Globus pallidus (tissue), 1 donor: ENCODE results near the gene WFDC1.

Experiments
- DNase-seq: peaks from one replicate; pipeline ENCODE4 v3.0.0-alpha.2; 2015; ENCODE audit warnings: low spot score

WFDC1 gene, protein sequence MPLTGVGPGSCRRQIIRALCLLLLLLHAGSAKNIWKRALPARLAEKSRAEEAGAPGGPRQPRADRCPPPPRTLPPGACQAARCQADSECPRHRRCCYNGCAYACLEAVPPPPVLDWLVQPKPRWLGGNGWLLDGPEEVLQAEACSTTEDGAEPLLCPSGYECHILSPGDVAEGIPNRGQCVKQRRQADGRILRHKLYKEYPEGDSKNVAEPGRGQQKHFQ

DNA sequence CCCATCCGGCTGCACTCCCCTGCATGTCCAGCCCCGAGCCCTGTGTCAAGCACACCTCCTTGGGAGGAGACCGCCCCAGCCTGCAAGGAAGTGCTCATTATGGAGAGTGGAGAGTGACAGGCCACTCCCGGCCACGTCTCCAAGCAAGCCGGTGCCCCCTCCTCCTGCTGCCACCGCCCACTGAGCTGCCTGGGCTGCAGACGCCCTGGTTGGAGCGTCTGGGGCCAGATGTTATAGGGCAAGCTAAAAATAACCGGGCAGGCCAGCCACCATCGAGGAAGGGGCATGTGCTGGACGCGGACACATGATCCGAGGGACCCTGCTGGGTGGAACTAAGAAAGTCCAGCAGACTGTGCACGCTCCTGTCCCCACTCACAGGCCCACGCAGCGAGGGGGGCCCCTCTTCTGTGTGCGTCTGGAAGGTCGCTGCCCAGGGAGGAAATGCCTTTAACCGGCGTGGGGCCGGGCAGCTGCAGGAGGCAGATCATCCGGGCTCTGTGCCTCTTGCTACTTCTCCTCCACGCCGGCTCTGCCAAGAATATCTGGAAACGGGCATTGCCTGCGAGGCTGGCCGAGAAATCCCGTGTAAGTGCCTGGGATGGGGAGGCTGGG, at the start of gene WFDC1:
TSS of gene WFDC1 (plus strand) at position 348 of the 612 bp plus-strand sequence. CDS start at position 442, 94 bp downstream.
- peak; percentile 29 for DNase-seq

DNA sequence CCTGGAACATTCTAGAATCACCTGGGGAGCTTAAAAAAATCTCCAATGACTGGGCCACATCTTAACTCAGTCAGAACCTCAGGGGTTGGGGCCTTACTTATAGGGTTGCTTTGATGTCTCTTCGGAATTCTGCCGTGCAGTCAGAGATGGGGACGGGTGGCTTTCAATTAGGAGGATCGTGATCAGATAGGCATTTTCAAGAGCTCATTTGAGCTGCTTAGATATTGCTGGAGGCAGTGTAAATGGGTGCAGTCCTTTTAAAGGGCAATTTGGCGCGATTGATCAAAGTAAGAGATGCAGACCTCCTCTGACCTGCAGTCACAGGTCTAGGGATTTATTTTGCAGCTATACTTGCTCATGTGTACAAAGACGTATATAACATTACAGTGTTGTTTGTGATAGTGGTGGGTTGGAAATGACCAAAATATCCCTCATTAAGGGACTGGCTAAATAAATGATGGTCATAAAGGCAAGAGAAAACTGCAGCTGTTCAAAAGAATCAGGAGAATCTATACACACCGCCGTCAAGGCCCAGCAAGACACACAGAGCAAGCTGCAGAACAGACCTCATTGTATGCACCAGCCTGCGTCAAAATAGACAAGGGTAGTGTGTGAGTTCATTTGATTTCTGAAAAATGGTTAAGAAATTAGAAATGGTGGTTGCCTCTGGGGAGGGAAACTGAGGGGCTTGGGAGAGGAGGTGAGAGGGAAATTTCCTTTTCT, 48.6 kb upstream of the WFDC1 start:
- DNase-seq: no peak

DNA sequence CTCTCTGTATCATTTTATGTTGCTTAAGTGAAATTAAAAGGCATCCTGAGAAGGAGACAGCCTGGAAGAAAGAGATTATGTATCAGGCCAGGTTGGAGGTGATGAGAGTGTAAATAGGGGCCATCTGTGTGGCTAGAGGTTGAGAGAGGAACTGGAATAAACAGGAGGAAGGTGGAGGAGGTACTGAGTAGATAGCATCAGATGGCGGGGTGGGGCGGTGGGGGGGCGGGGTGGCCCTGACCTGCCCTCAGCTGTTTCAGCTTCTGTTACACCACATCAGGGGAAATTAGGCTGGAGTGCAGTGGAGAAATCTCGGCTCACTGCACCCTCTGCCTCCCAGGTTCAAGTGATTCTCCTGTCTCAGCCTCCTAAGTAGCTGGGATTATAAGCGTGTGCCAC, 48.0 kb upstream of the WFDC1 start:
- no peak for DNase-seq

DNA sequence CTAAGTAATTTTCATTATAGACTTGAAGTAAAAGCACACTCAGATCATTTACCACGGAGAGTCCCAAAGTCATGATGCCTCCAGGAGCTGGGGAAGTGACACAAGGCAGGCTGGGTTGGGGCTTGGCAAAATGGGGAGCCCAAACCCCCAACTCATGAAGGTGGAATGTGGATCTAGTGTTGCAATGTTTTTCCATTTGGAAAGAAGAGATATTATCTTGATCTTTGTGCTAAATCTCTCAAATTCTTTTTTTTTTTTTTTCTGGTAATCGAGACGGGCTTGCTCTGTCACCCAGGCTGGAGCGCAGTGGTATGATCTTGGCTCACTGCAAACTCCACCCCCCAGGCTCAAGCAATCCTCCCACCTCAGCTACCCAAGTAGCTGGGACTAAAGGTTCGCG, 47.3 kb upstream of the WFDC1 start:
- no peak for DNase-seq

DNA sequence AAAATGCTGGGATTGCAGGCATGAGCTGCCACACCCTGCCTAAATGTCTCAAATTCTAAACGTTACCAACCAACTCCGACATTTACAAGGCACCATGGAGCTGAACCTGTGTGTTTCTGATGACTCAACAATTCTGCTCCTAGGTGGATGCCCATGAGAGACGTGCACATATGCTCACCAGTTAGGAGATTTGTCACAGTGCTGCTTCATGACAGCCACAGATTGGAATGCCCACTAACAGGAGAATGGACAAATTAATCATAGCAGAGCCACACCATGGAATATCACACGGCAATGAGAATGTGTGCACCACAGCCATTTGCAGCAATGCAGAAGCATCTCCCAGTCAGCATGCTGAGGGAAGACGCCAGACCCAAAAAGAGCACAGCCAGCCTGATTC, 46.8 kb upstream of the WFDC1 start:
- no peak for DNase-seq

- DNase-seq: no peak
Measured at GRCh38 chr16:84252184-84252583, 42.5 kb upstream of the WFDC1 start.

DNA sequence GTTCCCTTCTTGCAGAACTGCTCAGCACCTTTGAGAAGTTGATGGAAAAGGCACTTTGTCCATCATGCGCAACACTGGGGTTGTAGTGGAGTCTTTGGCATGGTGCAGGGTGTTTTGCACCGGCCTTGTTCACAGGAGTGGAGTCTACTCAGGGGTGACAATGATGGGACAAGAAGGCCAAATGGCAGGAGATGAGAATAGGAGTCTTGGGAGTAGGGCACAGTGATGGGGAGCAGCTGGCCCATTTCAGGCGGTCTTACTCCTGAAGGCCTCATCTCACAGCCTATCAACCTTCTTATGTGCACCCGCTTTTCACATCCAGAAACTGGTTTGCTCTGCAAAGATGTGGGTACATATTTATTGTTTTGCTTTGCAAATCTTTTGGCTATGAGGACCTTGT, 41.5 kb upstream of the WFDC1 start:
- no peak for DNase-seq

GRCh38 chr16:84254062-84254461, 40.6 kb upstream of the WFDC1 start:
- DNase-seq: no peak

- no peak for DNase-seq
Measured at GRCh38 chr16:84255050-84255810, 39.4 kb upstream of the WFDC1 start.

GRCh38 chr16:84258266-84258665, 36.4 kb upstream of the WFDC1 start:
- DNase-seq: no peak

- no peak for DNase-seq
Measured at GRCh38 chr16:84259691-84260090, 35.0 kb upstream of the WFDC1 start.

DNA sequence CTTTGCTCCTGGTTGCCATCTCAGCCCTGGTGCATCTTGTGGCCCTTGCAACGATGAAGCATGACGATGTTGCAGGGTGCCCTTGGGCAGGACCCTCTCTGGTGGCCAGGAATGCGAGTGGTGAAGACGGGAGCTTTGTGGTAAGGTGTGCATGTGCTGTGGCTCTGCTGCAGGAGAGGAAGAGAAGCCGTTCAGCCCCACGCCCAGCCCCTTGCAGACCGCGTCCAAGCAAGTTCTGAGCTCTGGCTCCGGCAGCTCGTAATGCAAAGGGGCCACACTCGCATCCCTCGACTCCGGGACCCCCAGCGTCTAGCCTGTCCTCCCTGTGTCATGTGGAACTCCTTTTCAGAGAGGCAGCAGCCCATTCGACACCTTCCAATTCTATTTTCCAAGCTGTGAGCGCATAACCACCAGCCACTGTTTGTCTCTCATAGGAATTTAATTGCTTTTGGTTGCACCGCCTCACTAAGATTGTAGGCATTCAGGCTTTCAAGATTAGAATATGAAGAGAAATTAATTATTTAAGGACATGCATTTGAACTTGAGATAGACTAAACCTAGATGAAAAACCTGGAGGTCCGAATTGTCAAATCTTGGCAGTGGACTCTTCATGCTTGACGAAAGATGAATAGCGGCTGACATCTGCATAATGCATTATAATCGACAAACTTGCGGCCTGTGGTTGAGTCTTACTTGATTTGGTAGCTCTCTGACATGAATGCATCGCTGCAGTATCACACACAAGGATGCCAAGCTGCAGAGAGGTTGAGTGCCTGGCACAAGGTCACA, 33.7 kb upstream of the WFDC1 start:
- DNase-seq: no peak

DNA sequence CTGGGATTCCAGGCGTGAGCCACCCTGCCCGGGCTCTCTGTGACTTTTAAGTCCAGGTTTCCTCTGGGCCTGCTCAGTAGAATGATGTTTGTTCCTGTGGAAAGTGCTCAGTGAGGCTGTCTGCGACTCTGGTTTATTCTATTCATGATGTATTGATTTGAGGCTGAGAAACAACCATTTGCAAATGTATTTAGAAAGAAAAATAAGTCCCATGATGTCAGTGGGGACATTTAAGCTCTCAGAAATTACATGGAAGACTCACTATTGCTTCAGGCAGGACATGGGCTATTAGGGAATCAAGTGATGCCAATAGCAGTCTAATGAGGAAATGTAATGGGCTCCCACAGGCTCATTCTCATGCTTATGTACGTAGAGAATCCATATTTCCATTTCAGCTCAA, 32.6 kb upstream of the WFDC1 start:
- DNase-seq: no peak

- no peak for DNase-seq
Measured at GRCh38 chr16:84262939-84263338, 31.7 kb upstream of the WFDC1 start.

- peak; percentile 76 for DNase-seq
Measured at GRCh38 chr16:84266451-84266850, 28.2 kb upstream of the WFDC1 start.

DNA sequence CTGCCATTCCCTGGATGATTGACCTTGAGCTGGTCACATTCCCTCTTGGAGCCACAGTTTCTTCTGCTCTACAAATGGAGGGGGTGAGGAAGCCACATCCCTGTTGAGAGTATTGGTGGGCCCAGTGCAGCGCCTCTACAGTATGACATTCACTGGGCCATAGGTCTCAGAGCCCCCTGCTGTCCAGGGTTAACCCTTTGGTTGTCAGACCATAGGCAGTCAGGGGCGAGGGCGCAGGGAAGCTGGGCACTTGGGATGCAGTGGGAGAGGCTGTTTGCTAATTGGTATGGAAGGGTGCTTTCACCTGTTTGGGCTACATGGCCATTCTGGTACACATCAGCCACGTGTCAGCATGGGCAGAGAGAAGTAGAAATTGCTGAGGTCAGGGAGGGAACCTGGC, 27.3 kb upstream of the WFDC1 start:
- DNase-seq: no peak

- DNase-seq: no peak
Measured at GRCh38 chr16:84268291-84269040, 26.2 kb upstream of the WFDC1 start.

- no peak for DNase-seq
Measured at GRCh38 chr16:84270071-84270470, 24.6 kb upstream of the WFDC1 start.

DNA sequence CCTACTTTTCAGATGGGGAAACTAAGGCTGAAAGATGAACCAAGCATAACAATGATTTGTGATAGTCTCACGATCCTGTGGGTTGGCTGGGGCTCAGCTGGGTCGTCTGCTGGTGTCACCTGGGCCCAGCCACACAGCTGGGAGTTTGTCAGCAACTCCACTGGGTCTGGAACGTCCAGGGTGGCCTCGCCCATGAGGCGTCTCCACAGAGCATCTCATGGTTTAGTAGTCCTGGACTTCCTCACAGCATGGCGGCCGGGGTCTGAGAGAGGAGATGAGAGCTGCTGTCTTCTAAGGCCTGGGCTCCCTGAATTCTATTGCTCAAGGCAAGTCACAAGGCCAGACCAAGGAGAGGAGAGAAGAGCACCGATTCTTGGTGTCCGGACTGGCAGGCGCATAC, 24.1 kb upstream of the WFDC1 start:
- DNase-seq: no peak

DNA sequence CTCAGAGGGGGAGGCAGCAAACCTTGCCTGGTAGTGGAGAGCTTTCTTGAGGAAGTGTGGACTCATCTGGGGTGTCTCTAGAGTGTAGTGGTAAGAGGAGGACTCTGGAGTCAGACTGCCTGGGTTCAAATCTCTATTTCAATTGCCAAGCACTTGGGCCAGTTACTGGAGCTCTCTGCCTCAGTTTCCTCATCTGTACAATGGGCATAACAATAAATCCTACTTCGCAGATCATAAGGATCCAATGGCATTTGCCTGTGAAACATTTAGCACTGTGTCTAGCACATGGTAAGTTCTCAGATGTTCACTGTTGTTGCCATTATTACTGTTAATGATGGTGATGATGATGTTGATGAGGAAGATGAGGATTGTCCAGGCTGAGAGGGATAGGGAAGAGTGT, 23.6 kb upstream of the WFDC1 start:
- no peak for DNase-seq

DNA sequence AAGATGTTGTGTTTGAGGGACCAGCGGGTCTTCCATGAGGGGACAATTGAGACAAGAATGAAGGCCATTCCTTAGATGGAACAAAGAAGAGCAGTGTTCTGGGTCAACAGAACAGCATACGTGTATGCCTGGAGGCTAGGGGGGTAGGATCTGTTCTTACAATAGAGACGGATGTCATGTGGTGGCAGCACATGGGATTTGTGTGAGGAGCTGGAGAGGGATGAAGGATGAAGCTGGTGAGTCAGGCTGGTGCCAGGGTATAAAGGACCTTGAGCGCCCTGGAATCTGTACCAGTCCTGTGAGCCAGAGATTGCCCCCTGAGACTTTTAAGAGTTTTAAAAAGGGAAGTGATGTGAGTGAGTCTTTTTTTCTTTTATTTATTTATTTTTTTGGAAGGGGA, 22.8 kb upstream of the WFDC1 start:
- no peak for DNase-seq
